ENCODE data around the gene ELFN1. TPM values are rescaled to one million over a fixed set of nuclear protein-coding genes. Genes with fewer than 3 reads are reported as not detected.

ELFN1 gene
- total and polyA plus RNA-seq, 9 of the 15 experiments (the other 6 are each of a cell fraction or from before 2014, with no cell fraction given): 0.04 to 0.64 (median 0.18) TPM; not detected in 2

GRCh38 chr7:1669064-1669951, 769 bp upstream of the ELFN1 start (continued):
- no peak for TF ChIP-seq MIER1 (IDR thresholded peaks at IDR 0.05; ENCODE audit: low read depth)
- no peak for TF ChIP-seq NFE2 (IDR thresholded peaks at IDR 0.05; ENCODE audit: low read depth)
- TF ChIP-seq KLF16 (IDR thresholded peaks at IDR 0.05): peak; percentile 86
- TF ChIP-seq FOSL1 (tag; conservative IDR thresholded peaks at IDR 0.05): no peak
- TF ChIP-seq CSDE1 (IDR thresholded peaks at IDR 0.05): no peak
- TF ChIP-seq UBTF (IDR thresholded peaks at IDR 0.05; ENCODE audit: borderline replicate concordance in 1 of 2, low read depth in 2 of 2, low read length in 2 of 2): 0 out of 4 replicates have a peak, but pooled peaks of 1 of the 2 experiments have one; percentile 48
- no peak for TF ChIP-seq NFIC (IDR thresholded peaks at IDR 0.05)
- TF ChIP-seq FOXK1 (CRISPR knock-in tag; IDR thresholded peaks at IDR 0.05; ENCODE audit: borderline replicate concordance): no peak
- TF ChIP-seq ZNF274 (IDR thresholded peaks at IDR 0.05; ENCODE audit: borderline replicate concordance, low read depth, low read length): no peak
- no peak for TF ChIP-seq ZNF76 (CRISPR knock-in tag; IDR thresholded peaks at IDR 0.05; ENCODE audit: borderline replicate concordance)
